AG04450 (cell line): ENCODE results near the gene C6orf15. TPM values are rescaled to one million over a fixed set of nuclear protein-coding genes. Genes with fewer than 3 reads are reported as not detected.

Experiments used
- CTCF ChIA-PET: fragments of 300-600, 350-600 bp; formaldehyde crosslinking; extraction: SDS; loops from one replicate; lab custom pipeline; 2022; ENCODE audit warnings: antibody characterized with exemption, inconsistent platforms; lab: Charles Lee
- POLR2A ChIA-PET: fragments of 350-600 bp; formaldehyde crosslinking; extraction: SDS; loops from one replicate; lab custom pipeline; 2021; ENCODE audit warnings: antibody characterized with exemption, inconsistent platforms; lab: Yijun Ruan, JAX
- DNase-seq: peaks from one replicate; pipeline ENCODE4 v3.0.0-alpha.2; 2011; ENCODE audit warnings: low read depth, low spot score
- H3K27ac ChIP-seq: one replicate; pipeline ENCODE4 v1.5.1; 2012; ENCODE audit warnings: low read depth, low read length, control low read depth
- H3K27me3 ChIP-seq: one replicate; pipeline ENCODE4 v1.6.0; 2012; ENCODE audit warnings: low read length; ENCODE audit not compliant: control insufficient read depth, insufficient read depth
- H3K4me3 ChIP-seq: 2 replicates; pipeline ENCODE4 v1.5.1; 2011; ENCODE audit warnings: mild to moderate bottlenecking, low read depth, low read length, control low read depth
- H3K9me3 ChIP-seq: 2 replicates; pipeline ENCODE4 v1.5.1; 2012; ENCODE audit warnings: low read length; ENCODE audit not compliant: control insufficient read depth, insufficient read depth
- CTCF ChIP-seq: IDR thresholded peaks from 2 replicates; pipeline ENCODE4 v1.5.1; 2011; ENCODE audit warnings: low read depth, low read length, control low read depth, inconsistent platforms
- polyA plus RNA-seq: library from polyadenylated mRNA; depleted of rRNA; stranded (reverse); fragments of >200 nt; gene quantifications from 2 replicates; pipeline ENCODE4 v1.2.3, GENCODE V29; 2011

Gene C6orf15
- polyA plus RNA-seq, 1 experiment = not detected

GRCh38 chr6:31126396-31127175 is 14.2 kb upstream of the C6orf15 start:
- POLR2A ChIA-PET = no interaction called here
- Histone ChIP-seq H3K9me3 (no peaks in the 10 kb centered on the region; the same call in 1 of the 2 replicates), H3K4me3 (no peak overlapping the region), H3K27me3 (peaks cover 13% of the 10 kb centered on the region), H3K27ac (no peak overlapping the region)
- TF ChIP-seq CTCF = no peak
- CTCF ChIA-PET = interaction anchor here (0.8 to 1.5 kb wide), 8 partner anchors 20 to 673 kb away, joined by 3 to 5 read pairs (median 4); partner anchors contain the start of gene VARS2
- no peak for DNase-seq

GRCh38 chr6:31125586-31126363 is 13.4 kb upstream of the C6orf15 start:
- Histone ChIP-seq H3K4me3 (no peak overlapping the region), H3K9me3 (no peaks in the 10 kb centered on the region; the same call in 1 of the 2 replicates), H3K27ac (no peak overlapping the region), H3K27me3 (peaks cover 13% of the 10 kb centered on the region)
- ChIA-PET CTCF (interaction anchor here (1.1 to 1.5 kb wide), 5 partner anchors 39 to 297 kb away, joined by 3 to 5 read pairs (median 4); partner anchors contain the start of gene VARS2), POLR2A (no interaction called here)
- no peak for DNase-seq
- no peak for TF ChIP-seq CTCF

GRCh38 chr6:31125162-31125561 is 12.8 kb upstream of the C6orf15 start:
- Histone ChIP-seq H3K9me3 (no peaks in the 10 kb centered on the region; the same call in 1 of the 2 replicates), H3K4me3 (no peak overlapping the region), H3K27me3 (peaks cover 13% of the 10 kb centered on the region), H3K27ac (no peak overlapping the region)
- no peak for DNase-seq
- TF ChIP-seq CTCF = no peak
- ChIA-PET CTCF (interaction anchor here (0.9 to 2.0 kb wide), 2 partner anchors 211 to 241 kb away, joined by 3 to 5 read pairs; partner anchors contain the start of gene VARS2), POLR2A (interaction anchor here (0.5 kb wide), 1 partner anchor 517 kb away, joined by 5 read pairs; no protein-coding TSS in a partner anchor)

GRCh38 chr6:31122791-31123706 is 10.7 kb upstream of the C6orf15 start:
- H3K4me3 ChIP-seq = no peak overlapping the region
- H3K27ac ChIP-seq = peak overlapping the region; percentile 85
- CTCF ChIA-PET = interaction anchor here (2.0 kb wide), 1 partner anchor 209 kb away, joined by 5 read pairs; the partner anchor contains the start of gene VARS2
- DNase-seq = peak; percentile 77
- POLR2A ChIA-PET = no interaction called here
- H3K9me3 ChIP-seq = no peaks in the 10 kb centered on the region; the same call in 1 of the 2 replicates
- no peak for TF ChIP-seq CTCF
- H3K27me3 ChIP-seq = no peaks in the 10 kb centered on the region
